Measurements from ENCODE around the gene MTARC2. TPM values are rescaled to one million over a fixed set of nuclear protein-coding genes. Genes with fewer than 3 reads are reported as not detected.

Gene MTARC2
- polyA plus RNA-seq, 6 donors from 2014 or later = 2.4 to 23.7 (median 4.0) TPM

GRCh38 chr1:220815409-220815808, 67.3 kb downstream of the MTARC2 start:
- no peak for ATAC-seq (ENCODE audit: low read depth in 2 of 2)
- H3K36me3 Mint-ChIP-seq = peaks cover 0 to 4% of the 10 kb centered on the region in 2 donors
- no peak overlapping the region for H3K4me3 Mint-ChIP-seq
- H3K27ac Mint-ChIP-seq = no peak overlapping the region
- H3K4me1 Mint-ChIP-seq = peaks cover 2 to 4% (median 3%) of the 10 kb centered on the region in 3 donors
- no peak for DNase-seq
- H3K9me3 Mint-ChIP-seq = peaks cover 0 to 3% (median 0%) of the 10 kb centered on the region in 7 donors
- peaks cover 5 to 33% (median 29%) of the 10 kb centered on the region in 3 donors for H3K27me3 Mint-ChIP-seq

DNA sequence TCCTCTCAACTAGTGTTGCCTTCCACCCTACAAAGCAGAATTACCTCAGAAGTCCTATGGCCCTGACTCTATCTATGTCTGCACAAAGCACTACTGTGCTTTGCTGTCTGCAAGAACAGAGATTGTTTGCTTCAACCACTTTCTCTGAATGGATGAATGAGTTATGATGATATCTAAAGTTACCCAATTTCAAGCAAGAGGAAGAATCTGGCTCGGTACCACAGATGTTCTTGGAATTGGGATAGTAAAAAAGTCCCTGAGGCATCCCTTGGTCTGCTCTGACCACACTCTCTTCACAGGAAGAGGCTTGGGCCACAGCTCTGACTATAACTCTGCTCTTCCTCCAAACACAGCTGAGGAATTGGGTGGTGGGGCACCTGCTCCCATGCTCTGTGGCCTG, 69.8 kb downstream of the MTARC2 start:
- H3K27ac Mint-ChIP-seq = no peak overlapping the region
- H3K4me3 Mint-ChIP-seq = no peak overlapping the region

GRCh38 chr1:220818421-220819173, 70.5 kb downstream of the MTARC2 start:
- peaks cover 0 to 4% of the 10 kb centered on the region in 2 donors for H3K36me3 Mint-ChIP-seq
- no peak overlapping the region for H3K27ac Mint-ChIP-seq
- H3K4me3 Mint-ChIP-seq = no peak overlapping the region
- ATAC-seq (ENCODE audit: low read depth in 2 of 2) (no peak), DNase-seq (no peak)
- H3K27me3 Mint-ChIP-seq = peaks cover 0 to 35% (median 7%) of the 10 kb centered on the region in 3 donors
- peaks cover 0 to 7% (median 0%) of the 10 kb centered on the region in 7 donors for H3K9me3 Mint-ChIP-seq
- no peaks in the 10 kb centered on the region for H3K4me1 Mint-ChIP-seq

More for the DNA sequence above, 69.8 kb downstream of the MTARC2 start:
- peaks cover 0 to 33% (median 10%) of the 10 kb centered on the region in 3 donors for H3K27me3 Mint-ChIP-seq
- peaks cover 0 to 7% (median 0%) of the 10 kb centered on the region in 7 donors for H3K9me3 Mint-ChIP-seq
- H3K36me3 Mint-ChIP-seq = peaks cover 0 to 4% of the 10 kb centered on the region in 2 donors
- DNase-seq = no peak
- no peaks in the 10 kb centered on the region for H3K4me1 Mint-ChIP-seq
- no peak for ATAC-seq (ENCODE audit: low read depth in 2 of 2)

DNA sequence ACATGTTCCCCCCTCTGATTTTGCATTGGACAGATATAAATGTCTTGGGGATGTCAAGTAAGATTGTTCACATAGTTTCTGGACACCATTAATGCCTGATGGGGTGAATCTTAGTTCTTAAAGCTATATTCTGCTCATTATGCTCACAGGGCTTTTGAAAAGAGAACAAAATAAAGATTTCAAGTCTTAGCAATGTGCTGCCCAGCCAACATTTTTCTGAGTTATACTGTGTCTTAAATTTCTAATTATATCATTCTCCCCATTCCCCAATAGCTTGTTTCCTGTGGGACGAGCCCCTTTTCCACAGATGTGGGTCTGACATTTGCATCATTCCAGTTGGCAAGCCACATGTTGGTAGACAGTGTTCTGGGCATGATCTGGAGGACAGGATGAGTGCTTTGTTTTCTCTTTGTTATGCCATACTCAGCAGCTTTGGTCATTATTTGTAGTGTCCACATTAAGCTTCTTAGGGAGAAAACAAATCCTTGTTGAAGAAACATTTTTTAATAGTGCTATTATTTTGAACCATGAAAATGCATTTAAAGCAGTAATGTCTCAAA, 71.4 kb downstream of the MTARC2 start:
- ATAC-seq (ENCODE audit: low read depth in 2 of 2) (no peak), DNase-seq (no peak)
- H3K36me3 Mint-ChIP-seq = peaks cover 0 to 4% of the 10 kb centered on the region in 2 donors
- H3K27ac Mint-ChIP-seq = no peak overlapping the region
- H3K4me3 Mint-ChIP-seq = no peak overlapping the region
- H3K4me1 Mint-ChIP-seq = no peaks in the 10 kb centered on the region
- peaks cover 4 to 40% (median 11%) of the 10 kb centered on the region in 3 donors for H3K27me3 Mint-ChIP-seq
- peaks cover 0 to 7% (median 0%) of the 10 kb centered on the region in 7 donors for H3K9me3 Mint-ChIP-seq

- no peak for ATAC-seq (ENCODE audit: low read depth in 2 of 2)
- Mint-ChIP-seq H3K9me3 (peaks cover 0 to 7% (median 0%) of the 10 kb centered on the region in 7 donors), H3K4me3 (no peak overlapping the region), H3K4me1 (no peaks in the 10 kb centered on the region), H3K27ac (no peak overlapping the region), H3K27me3 (peaks cover 17 to 40% (median 19%) of the 10 kb centered on the region in 3 donors), H3K36me3 (no peaks in the 10 kb centered on the region)
- DNase-seq = no peak
Observed at GRCh38 chr1:220824031-220824989, 76.2 kb downstream of the MTARC2 start.

- ATAC-seq (ENCODE audit: low read depth in 2 of 2) = no peak
- Mint-ChIP-seq H3K27me3 (peaks cover 19 to 33% (median 22%) of the 10 kb centered on the region in 3 donors), H3K9me3 (peaks cover 0 to 1% (median 0%) of the 10 kb centered on the region in 7 donors)
Observed at GRCh38 chr1:220825819-220826551, 77.9 kb downstream of the MTARC2 start.

GRCh38 chr1:220826729-220827128, 78.6 kb downstream of the MTARC2 start:
- no peak for ATAC-seq (ENCODE audit: low read depth in 2 of 2)
- Mint-ChIP-seq H3K36me3 (no peaks in the 10 kb centered on the region), H3K4me1 (no peaks in the 10 kb centered on the region), H3K27me3 (peaks cover 19 to 32% (median 22%) of the 10 kb centered on the region in 3 donors), H3K4me3 (no peak overlapping the region), H3K27ac (no peak overlapping the region), H3K9me3 (peaks cover 0 to 9% (median 0%) of the 10 kb centered on the region in 7 donors)
- no peak for DNase-seq

More at GRCh38 chr1:220825819-220826551, 77.9 kb downstream of the MTARC2 start:
- no peaks in the 10 kb centered on the region for H3K4me1 Mint-ChIP-seq
- H3K36me3 Mint-ChIP-seq = no peaks in the 10 kb centered on the region
- H3K27ac Mint-ChIP-seq = no peak overlapping the region
- no peak for DNase-seq
- H3K4me3 Mint-ChIP-seq = no peak overlapping the region

DNA sequence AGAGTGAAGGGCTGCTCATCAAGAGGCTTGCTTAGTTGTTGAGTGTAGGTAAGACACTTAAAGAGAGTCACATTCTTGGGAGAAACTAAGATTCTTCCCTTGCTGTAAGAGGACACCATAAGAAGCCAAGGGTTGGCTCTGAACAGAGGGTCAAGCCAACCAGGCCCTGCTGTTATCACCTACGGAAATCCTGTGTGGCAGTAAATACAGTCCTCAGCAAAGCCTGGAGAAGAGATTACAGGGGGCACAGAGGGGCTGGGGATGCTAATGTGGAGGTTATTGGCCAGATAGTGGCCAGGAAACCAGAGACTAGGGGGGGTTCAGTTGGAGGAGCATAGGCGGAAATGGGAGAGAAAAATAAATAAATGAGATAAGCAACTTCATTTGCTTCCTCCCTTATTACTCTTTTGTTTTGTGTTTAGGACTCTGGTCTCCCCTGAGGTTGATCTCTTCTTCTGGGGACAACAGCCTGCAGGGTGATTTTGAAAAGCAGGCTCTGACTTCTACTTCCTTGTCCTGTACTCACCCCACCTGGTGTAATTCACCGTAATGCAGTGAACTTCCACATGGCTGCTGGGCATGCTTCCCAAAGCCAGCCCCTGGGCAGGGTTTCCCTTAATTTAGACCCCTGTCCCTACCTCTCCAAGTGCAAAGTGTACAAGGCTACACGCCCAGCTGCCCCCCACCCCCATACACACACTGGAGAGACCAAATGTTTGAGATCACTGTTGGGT, 79.5 kb downstream of the MTARC2 start:
- DNase-seq (no peak), ATAC-seq (ENCODE audit: low read depth in 2 of 2) (no peak)
- peaks cover 0 to 12% (median 0%) of the 10 kb centered on the region in 7 donors for H3K9me3 Mint-ChIP-seq
- no peaks in the 10 kb centered on the region for H3K4me1 Mint-ChIP-seq
- no peak overlapping the region for H3K4me3 Mint-ChIP-seq
- no peaks in the 10 kb centered on the region for H3K36me3 Mint-ChIP-seq
- no peak overlapping the region for H3K27ac Mint-ChIP-seq
- peaks cover 19 to 23% (median 22%) of the 10 kb centered on the region in 3 donors for H3K27me3 Mint-ChIP-seq

GRCh38 chr1:220828179-220828490, 80.0 kb downstream of the MTARC2 start:
- peaks cover 18 to 22% (median 19%) of the 10 kb centered on the region in 3 donors for H3K27me3 Mint-ChIP-seq
- DNase-seq (no peak), ATAC-seq (ENCODE audit: low read depth in 2 of 2) (no peak)
- H3K27ac Mint-ChIP-seq = no peak overlapping the region
- no peaks in the 10 kb centered on the region for H3K36me3 Mint-ChIP-seq
- H3K9me3 Mint-ChIP-seq = peaks cover 0 to 12% (median 0%) of the 10 kb centered on the region in 7 donors
- no peaks in the 10 kb centered on the region for H3K4me1 Mint-ChIP-seq
- no peak overlapping the region for H3K4me3 Mint-ChIP-seq

DNA sequence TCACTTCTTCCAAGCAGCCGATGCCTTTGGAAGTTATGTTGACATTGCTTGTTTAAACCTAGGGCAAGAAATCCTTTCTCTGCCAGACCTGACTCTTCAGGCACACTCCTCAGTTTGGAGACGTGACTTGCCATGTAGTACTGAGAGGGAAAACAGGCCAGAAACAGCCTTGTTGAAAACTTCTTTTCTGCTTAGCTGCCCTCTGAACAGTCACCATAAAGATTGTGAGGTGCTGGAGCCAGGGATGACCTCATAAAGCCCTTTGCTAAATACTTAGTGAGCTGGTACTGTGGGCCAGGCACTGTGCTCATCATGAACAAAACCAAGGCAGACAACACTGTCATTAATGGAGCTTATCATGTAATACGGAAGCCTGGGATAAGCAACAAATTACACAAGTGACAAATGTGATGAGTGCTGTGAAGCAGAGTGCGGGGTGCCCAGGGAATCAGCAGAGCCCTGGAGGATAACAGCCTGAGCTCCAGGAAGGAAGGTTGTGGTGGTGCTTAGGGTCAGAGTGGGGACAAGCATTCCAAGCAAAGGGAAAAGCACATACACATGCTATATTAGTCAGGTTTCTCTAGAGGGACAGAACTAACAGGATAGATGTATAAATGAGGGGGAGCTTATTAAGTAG, 80.9 kb downstream of the MTARC2 start:
- no peak overlapping the region for H3K4me3 Mint-ChIP-seq
- peaks cover 13 to 19% (median 17%) of the 10 kb centered on the region in 3 donors for H3K27me3 Mint-ChIP-seq
- no peak for DNase-seq
- no peaks in the 10 kb centered on the region for H3K36me3 Mint-ChIP-seq
- no peak for ATAC-seq (ENCODE audit: low read depth in 2 of 2)
- H3K27ac Mint-ChIP-seq = no peak overlapping the region
- H3K4me1 Mint-ChIP-seq = no peaks in the 10 kb centered on the region
- peaks cover 0 to 12% (median 0%) of the 10 kb centered on the region in 7 donors for H3K9me3 Mint-ChIP-seq

DNA sequence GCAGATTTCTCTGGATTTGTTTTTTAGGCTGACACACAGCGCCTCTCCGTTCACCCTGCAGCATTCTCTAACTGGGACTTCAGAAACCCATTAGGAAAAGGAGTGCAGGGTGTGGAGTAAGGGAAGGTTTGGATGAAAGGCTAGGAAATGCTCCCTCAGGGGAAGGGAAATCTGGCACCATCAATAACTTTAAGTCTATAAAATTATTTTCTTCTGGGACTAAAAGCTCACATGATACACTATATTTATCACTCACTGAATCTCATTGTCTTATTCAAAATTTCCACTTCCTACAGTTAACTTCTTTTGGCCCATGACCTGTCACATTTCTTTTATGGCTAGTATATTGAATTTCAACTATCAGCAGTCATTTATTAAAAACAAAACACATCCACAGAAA, 85.3 kb downstream of the MTARC2 start:
- no peak overlapping the region for H3K4me3 Mint-ChIP-seq
- H3K9me3 Mint-ChIP-seq = peaks cover 0 to 12% (median 0%) of the 10 kb centered on the region in 7 donors
- peaks cover 14 to 20% (median 17%) of the 10 kb centered on the region in 3 donors for H3K27me3 Mint-ChIP-seq
- ATAC-seq (ENCODE audit: low read depth in 2 of 2) (no peak), DNase-seq (no peak)
- no peaks in the 10 kb centered on the region for H3K4me1 Mint-ChIP-seq
- no peak overlapping the region for H3K27ac Mint-ChIP-seq
- no peaks in the 10 kb centered on the region for H3K36me3 Mint-ChIP-seq

Data from naive B cell (primary cell).